Neural crest cell (in vitro differentiated cells): Measurements from ENCODE around the gene GRK4. TPM values are rescaled to one million over a fixed set of nuclear protein-coding genes. Genes with fewer than 3 reads are reported as not detected.
A peak's percentile ranks its signal among the peaks of the same experiment; 100 is the strongest.

Experiments
- DNase-seq: peaks from one replicate; pipeline ENCODE4 v3.0.0; 2021; ENCODE audit warnings: low read depth, mixed read lengths, low spot score
- H3K27ac Mint-ChIP-seq: one replicate; pipeline ENCODE4 v1.8.0; 2021; ENCODE audit warnings: mild to moderate bottlenecking, mixed read lengths; ENCODE audit not compliant: unreplicated experiment
- H3K27me3 Mint-ChIP-seq: 2 replicates; pipeline ENCODE4 v1.8.0; 2021; ENCODE audit warnings: low read depth, mild to moderate bottlenecking, mixed read lengths
- H3K36me3 Mint-ChIP-seq: 2 replicates; pipeline ENCODE4 v1.8.0; 2021; ENCODE audit warnings: low read depth, mild to moderate bottlenecking, mixed read lengths
- H3K4me1 Mint-ChIP-seq: 2 replicates; pipeline ENCODE4 v1.8.0; 2021; ENCODE audit warnings: mixed read lengths
- H3K4me3 Mint-ChIP-seq: one replicate; pipeline ENCODE4 v1.8.0; 2021; ENCODE audit warnings: mild to moderate bottlenecking, mixed read lengths
- H3K9me3 Mint-ChIP-seq: 2 replicates; pipeline ENCODE4 v1.8.0; 2021; ENCODE audit warnings: mixed read lengths
- CTCF ChIP-seq: fragments of 200-600 bp; sonication (generic); conservative IDR thresholded peaks from 2 replicates; pipeline ENCODE4 v1.5.0; 2021; ENCODE audit warnings: antibody characterized with exemption, mild to moderate bottlenecking
- total RNA-seq: library from RNA; stranded (reverse); gene quantifications from 2 replicates; pipeline ENCODE4 v1.2.1, GENCODE V29; 2021

Gene GRK4
- total RNA-seq, 1 donor from 2014 or later: 8.9 TPM

- no peaks in the 10 kb centered on the region for H3K4me1 Mint-ChIP-seq
- H3K9me3 Mint-ChIP-seq: no peaks in the 10 kb centered on the region
- H3K4me3 Mint-ChIP-seq: no peak overlapping the region
- no peaks in the 10 kb centered on the region for H3K36me3 Mint-ChIP-seq
- no peak for TF ChIP-seq CTCF
- no peak for DNase-seq
- H3K27me3 Mint-ChIP-seq: no peaks in the 10 kb centered on the region
- no peak overlapping the region for H3K27ac Mint-ChIP-seq
Observed at GRCh38 chr4:2994917-2995316, 31.5 kb downstream of the GRK4 start.

DNA sequence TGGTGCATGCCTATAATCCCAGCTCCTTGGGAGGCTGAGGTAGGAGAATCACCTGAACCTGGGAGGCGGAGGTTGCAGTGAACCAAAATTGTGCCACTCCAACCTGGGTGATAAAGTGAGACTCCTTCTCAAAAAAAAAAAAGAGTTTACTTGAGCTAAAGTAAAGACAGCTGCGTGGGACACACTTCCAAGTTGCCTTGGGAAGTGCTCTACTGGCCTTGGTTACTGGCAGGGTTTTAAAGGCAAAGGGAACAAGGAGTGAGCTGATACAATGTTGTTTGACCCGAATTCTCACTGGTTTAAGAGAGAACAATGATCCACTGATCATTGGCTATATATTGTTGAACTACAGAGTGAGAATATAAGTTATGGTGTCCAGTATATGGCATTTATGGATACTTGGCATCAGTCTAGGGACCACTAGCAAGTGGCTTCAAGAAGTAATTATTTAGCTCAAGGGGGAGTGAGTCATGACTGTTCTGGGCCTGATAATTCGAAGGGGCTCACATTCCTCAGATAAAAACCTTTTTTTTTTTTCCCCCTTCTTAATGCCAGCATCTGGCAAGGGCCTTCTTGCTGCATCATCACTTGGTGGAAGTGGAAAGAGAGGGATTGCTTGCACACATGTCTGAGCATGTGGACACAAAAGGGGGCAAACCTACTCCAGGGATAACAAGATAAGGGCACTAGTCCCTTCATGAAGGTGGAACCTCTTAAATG lies 32.3 kb downstream of the GRK4 start:
- H3K27ac Mint-ChIP-seq: no peak overlapping the region
- no peak overlapping the region for H3K4me3 Mint-ChIP-seq
- no peak for DNase-seq
- no peaks in the 10 kb centered on the region for H3K27me3 Mint-ChIP-seq
- no peaks in the 10 kb centered on the region for H3K36me3 Mint-ChIP-seq
- no peak for TF ChIP-seq CTCF
- no peaks in the 10 kb centered on the region for H3K4me1 Mint-ChIP-seq
- no peaks in the 10 kb centered on the region for H3K9me3 Mint-ChIP-seq

GRCh38 chr4:2996415-2996814 lies 33.0 kb downstream of the GRK4 start:
- no peaks in the 10 kb centered on the region for H3K27me3 Mint-ChIP-seq
- no peak for TF ChIP-seq CTCF
- no peak overlapping the region for H3K27ac Mint-ChIP-seq
- H3K9me3 Mint-ChIP-seq: no peaks in the 10 kb centered on the region
- no peak for DNase-seq
- no peaks in the 10 kb centered on the region for H3K4me1 Mint-ChIP-seq
- no peak overlapping the region for H3K4me3 Mint-ChIP-seq
- no peaks in the 10 kb centered on the region for H3K36me3 Mint-ChIP-seq

DNA sequence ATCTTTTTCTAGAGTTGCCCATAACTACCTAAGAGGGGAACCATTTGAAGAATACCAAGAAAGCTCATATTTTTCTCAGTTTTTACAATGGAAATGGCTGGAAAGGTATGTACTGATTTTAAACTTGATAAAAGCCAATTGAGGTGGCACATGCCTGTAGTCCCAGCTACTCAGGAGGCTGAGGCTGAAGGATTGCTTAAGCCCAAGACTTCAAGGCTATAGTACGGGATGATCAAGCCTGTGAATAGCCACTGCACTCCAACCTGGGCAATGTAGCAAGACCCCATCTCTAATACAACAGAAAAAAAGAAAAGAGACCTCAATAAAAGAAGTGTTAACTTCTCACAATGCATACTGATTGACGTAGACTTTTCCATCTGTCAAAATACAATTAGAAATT lies 44.4 kb downstream of the GRK4 start:
- no peak for DNase-seq
- Mint-ChIP-seq H3K9me3 (no peaks in the 10 kb centered on the region), H3K4me3 (no peak overlapping the region), H3K36me3 (no peaks in the 10 kb centered on the region), H3K4me1 (peaks cover 3% of the 10 kb centered on the region), H3K27ac (no peak overlapping the region), H3K27me3 (no peaks in the 10 kb centered on the region)
- no peak for TF ChIP-seq CTCF

- no peak overlapping the region for H3K27ac Mint-ChIP-seq
- TF ChIP-seq CTCF: peak; percentile 32
- H3K9me3 Mint-ChIP-seq: no peaks in the 10 kb centered on the region
- H3K36me3 Mint-ChIP-seq: no peaks in the 10 kb centered on the region
- DNase-seq: peak; percentile 5
- H3K4me3 Mint-ChIP-seq: no peak overlapping the region
- H3K4me1 Mint-ChIP-seq: peaks cover 9% of the 10 kb centered on the region
- no peaks in the 10 kb centered on the region for H3K27me3 Mint-ChIP-seq
Observed at GRCh38 chr4:3009422-3009821, 46.1 kb downstream of the GRK4 start.
